Prostate gland (tissue), 2 donors: ENCODE data around the gene TAS2R60. TPM values are rescaled to one million over a fixed set of nuclear protein-coding genes. Genes with fewer than 3 reads are reported as not detected.

Experiments used
- DNase-seq: peaks from one replicate; pipeline ENCODE4 v3.0.0-alpha.2; 2019; ENCODE audit warnings: low spot score
- H3K27ac ChIP-seq, 2 donors: fragments of 200-600 bp; sonication (generic); 2 replicates each; pipeline ENCODE4 v1.5.1; 2017 to 2019
- H3K27me3 ChIP-seq: fragments of 200-600 bp; sonication (generic); replicated peaks from 2 replicates; pipeline ENCODE4 v1.5.1; 2019; ENCODE audit not compliant: insufficient read depth
- H3K36me3 ChIP-seq, 2 donors: fragments of 200-600 bp; sonication (generic); 1 replicate in 1 of 2; 2 replicates in 1 of 2; pipeline versions ENCODE4 v1.5.1 to v1.8.1; 2017 to 2019
- H3K4me1 ChIP-seq: fragments of 200-600 bp; sonication (generic); replicated peaks from 2 replicates; pipeline ENCODE4 v1.5.1; 2019
- H3K4me3 ChIP-seq, 2 donors: fragments of 200-600 bp; sonication (generic); 2 replicates each; pipeline ENCODE4 v1.5.1; 2017 to 2019
- H3K9me3 ChIP-seq: fragments of 200-600 bp; sonication (generic); 2 replicates; pipeline ENCODE4 v1.5.1; 2017
- CTCF ChIP-seq, 4 experiments: fragments of 200-600 bp in 2 of 4; fragments of 450-650 bp in 2 of 4; sonication (generic) in 2 of 4; IDR thresholded peaks; 1 replicate in 3 of 4; 2 replicates in 1 of 4; pipeline ENCODE4 v1.5.1; 2016 to 2019; ENCODE audit warnings: antibody characterized with exemption in 4 of 4, mild to moderate bottlenecking in 2 of 4, moderate library complexity in 2 of 4
- POLR2A ChIP-seq: fragments of 450-650 bp; IDR thresholded peaks from one replicate; pipeline ENCODE4 v1.6.1; 2016; ENCODE audit warnings: antibody characterized with exemption, mild to moderate bottlenecking
- POLR2AphosphoS5 ChIP-seq: sonication (generic); formaldehyde crosslinking; IDR thresholded peaks from one replicate; pipeline ENCODE4 v1.6.1; 2017; ENCODE audit warnings: antibody characterized with exemption
- WGBS: methylation state at CpG from one replicate; pipeline ENCODE4 v1.1.5; 2018; 5-methylcytosine and 5-hydroxymethylcytosine counted together
- intact Hi-C: fragments of 100-400 bp; cut with DNase I; formaldehyde crosslinking; loops from one replicate; pipeline ENCODE4 v1.14.2; 2022
- total RNA-seq, 2 donors: library from RNA; depleted of rRNA; stranded (reverse); fragments of >200 nt; gene quantifications; one replicate each; pipeline ENCODE4 v1.1.0, GENCODE V29; 2016

TAS2R60 gene
- total RNA-seq, 2 donors from 2014 or later, result not detected

GRCh38 chr7:143477501-143478150 lies 34.4 kb downstream of the TAS2R60 start, which contains the start of gene TAS2R41:
Gene TAS2R41 (plus strand): TSS chr7:143477873. CDS start chr7:143477873, 0 bp downstream.
- H3K36me3 ChIP-seq, result no peaks in the 10 kb centered on the region
- no peaks in the 10 kb centered on the region for H3K4me1 ChIP-seq
- 66% methylated on average over 10 of the region's 10 CpGs for WGBS
- H3K4me3 ChIP-seq, result no peak within 1 kb of the TSS
- no peak within 1 kb of the TSS for H3K27ac ChIP-seq
- intact Hi-C loops, result no loop called here
- no peak for TF ChIP-seq CTCF (IDR thresholded peaks at IDR 0.05)
- H3K27me3 ChIP-seq, result no peaks in the 10 kb centered on the region
- no peaks in the 10 kb centered on the region for H3K9me3 ChIP-seq
- no peak for DNase-seq

- Histone ChIP-seq H3K9me3 (no peaks in the 10 kb centered on the region), H3K27ac (no peak overlapping the region), H3K4me3 (no peak overlapping the region), H3K27me3 (no peaks in the 10 kb centered on the region), H3K4me1 (no peaks in the 10 kb centered on the region), H3K36me3 (no peaks in the 10 kb centered on the region)
- TF ChIP-seq POLR2AphosphoS5 (no peak), CTCF (IDR thresholded peaks at IDR 0.05) (no peak)
- intact Hi-C loops, result no loop called here
- 62% methylated on average over 10 of the region's 10 CpGs for WGBS
- no peak for DNase-seq
Observed at GRCh38 chr7:143479055-143479766, 36.0 kb downstream of the TAS2R60 start.

- TF ChIP-seq POLR2A (no peak), CTCF (IDR thresholded peaks at IDR 0.05) (no peak), POLR2AphosphoS5 (no peak)
- Histone ChIP-seq H3K36me3 (no peaks in the 10 kb centered on the region), H3K4me1 (no peaks in the 10 kb centered on the region), H3K9me3 (no peaks in the 10 kb centered on the region), H3K4me3 (no peak overlapping the region), H3K27me3 (no peaks in the 10 kb centered on the region), H3K27ac (no peak overlapping the region)
- no peak for DNase-seq
- intact Hi-C loops, result no loop called here
Observed at GRCh38 chr7:143480501-143480900, 37.2 kb downstream of the TAS2R60 start.

GRCh38 chr7:143484119-143484518 lies 40.9 kb downstream of the TAS2R60 start:
- no peak for DNase-seq
- Histone ChIP-seq H3K27me3 (no peaks in the 10 kb centered on the region), H3K4me3 (no peak overlapping the region), H3K4me1 (no peaks in the 10 kb centered on the region), H3K36me3 (no peaks in the 10 kb centered on the region), H3K27ac (no peak overlapping the region), H3K9me3 (no peaks in the 10 kb centered on the region)
- no peak for TF ChIP-seq CTCF (IDR thresholded peaks at IDR 0.05)
- TF ChIP-seq POLR2A, result no peak
- no peak for TF ChIP-seq POLR2AphosphoS5
- WGBS, result 52% methylated on average over 3 of the region's 3 CpGs
- intact Hi-C loops, result no loop called here

- intact Hi-C loops, result no loop called here
- Histone ChIP-seq H3K27ac (no peak overlapping the region), H3K27me3 (no peaks in the 10 kb centered on the region), H3K36me3 (no peaks in the 10 kb centered on the region), H3K9me3 (no peaks in the 10 kb centered on the region), H3K4me3 (no peak overlapping the region), H3K4me1 (no peaks in the 10 kb centered on the region)
- TF ChIP-seq POLR2AphosphoS5, result no peak
- no peak for TF ChIP-seq POLR2A
- TF ChIP-seq CTCF (IDR thresholded peaks at IDR 0.05), result no peak
- no peak for DNase-seq
Observed at GRCh38 chr7:143485094-143485493, 41.8 kb downstream of the TAS2R60 start.
